Activated CD8-positive, alpha-beta T cell treated with anti-CD3 and anti-CD28 coated beads for 36 hours (primary cell): ENCODE results near the gene ITGA6. TPM values are rescaled to one million over a fixed set of nuclear protein-coding genes. Genes with fewer than 3 reads are reported as not detected.
"Not testable (repeated sequence)": the region's sequence is repeated elsewhere in the genome, so short reads cannot be mapped to it uniquely, and the experiment has no call there.

Source experiments
- ATAC-seq: fragments of 200-7000 bp; cut with Tn5 transposase; one replicate; pipeline ENCODE4 v1.10.0; 2021; ENCODE audit warnings: mild to moderate bottlenecking, moderate library complexity
- CTCF ChIA-PET: fragments of 350-600 bp; sonication (Branson Sonifier 250); formaldehyde crosslinking; loops from one replicate; lab custom pipeline; 2021; ENCODE audit warnings: antibody characterized with exemption; lab: Charles Lee
- POLR2A ChIA-PET: fragments of 350-600 bp; sonication (Branson Sonifier 250); formaldehyde crosslinking; loops from one replicate; lab custom pipeline; 2021; ENCODE audit warnings: antibody characterized with exemption; lab: Charles Lee
- DNase-seq: peaks from one replicate; pipeline ENCODE4 v3.0.0-alpha.2; 2020
- H3K27ac Mint-ChIP-seq: one replicate; pipeline ENCODE4 v1.8.0; 2021; ENCODE audit warnings: mild to moderate bottlenecking, mixed read lengths
- H3K27me3 Mint-ChIP-seq: one replicate; pipeline ENCODE4 v1.8.0; 2021; ENCODE audit warnings: mixed read lengths
- H3K36me3 Mint-ChIP-seq: one replicate; pipeline ENCODE4 v1.8.0; 2021; ENCODE audit warnings: low read depth, mixed read lengths
- H3K4me1 Mint-ChIP-seq: one replicate; pipeline ENCODE4 v1.8.0; 2021; ENCODE audit warnings: low read depth, mixed read lengths
- H3K4me3 Mint-ChIP-seq: one replicate; pipeline ENCODE4 v1.8.0; 2021; ENCODE audit warnings: mild to moderate bottlenecking, moderate library complexity, mixed read lengths
- H3K9me3 Mint-ChIP-seq: one replicate; pipeline ENCODE4 v1.8.0; 2021; ENCODE audit warnings: mixed read lengths
- CTCF ChIP-seq: fragments of 200-600 bp; IDR thresholded peaks from one replicate; pipeline ENCODE4 v1.8.0; 2022; ENCODE audit warnings: antibody characterized with exemption, mild to moderate bottlenecking
- intact Hi-C: fragments of 100-400 bp; cut with micrococcal nuclease; formaldehyde crosslinking; loops from one replicate; pipeline ENCODE4 v1.10.0; 2022
- total RNA-seq, 2 experiments: library from RNA; stranded (reverse); gene quantifications; one replicate each; pipeline ENCODE4 v1.2.3, GENCODE V29; 2021

The ITGA6 gene
- total RNA-seq, 2 experiments from 2014 or later, result 7.9 to 8.4 TPM

- Mint-ChIP-seq H3K4me3 (no peak overlapping the region), H3K4me1 (peaks cover 7% of the 10 kb centered on the region), H3K27ac (no peak overlapping the region), H3K27me3 (no peaks in the 10 kb centered on the region), H3K36me3 (peaks cover 19% of the 10 kb centered on the region), H3K9me3 (peaks cover 19% of the 10 kb centered on the region)
- DNase-seq (no peak), ATAC-seq (no peak)
- TF ChIP-seq CTCF, result no peak
- intact Hi-C loops, result no loop called here
- ChIA-PET CTCF (no interaction called here), POLR2A (no interaction called here)
These were observed 91.6 kb downstream of the ITGA6 start for GRCh38 chr2:172518995-172519394.

DNA sequence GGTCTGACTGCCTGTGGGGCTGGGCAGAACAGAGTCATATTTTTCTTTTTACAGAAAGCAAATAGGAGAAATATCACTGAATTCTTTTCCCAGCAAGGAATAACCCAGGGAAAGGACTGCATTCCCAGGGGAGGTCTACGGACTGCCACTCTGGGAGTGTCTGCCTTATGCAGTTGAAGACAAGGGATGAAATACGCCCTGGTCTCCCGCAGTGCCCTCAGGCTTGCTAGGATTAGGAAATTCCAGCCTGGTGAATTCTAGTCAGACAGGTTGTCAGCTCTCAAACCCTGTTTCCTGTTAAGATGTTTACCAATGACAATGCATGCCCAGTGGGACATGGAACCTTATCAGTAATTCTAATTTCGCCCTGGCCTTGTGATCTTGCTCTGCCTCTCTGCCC lies 98.2 kb downstream of the ITGA6 start:
- intact Hi-C loops, result no loop called here
- Mint-ChIP-seq H3K9me3 (peaks cover 35% of the 10 kb centered on the region), H3K4me3 (no peak overlapping the region), H3K27me3 (no peaks in the 10 kb centered on the region), H3K27ac (no peak overlapping the region), H3K4me1 (no peaks in the 10 kb centered on the region), H3K36me3 (peaks cover 34% of the 10 kb centered on the region)
- ATAC-seq (no peak), DNase-seq (no peak)
- ChIA-PET CTCF (no interaction called here), POLR2A (no interaction called here)
- TF ChIP-seq CTCF, result no peak

DNA sequence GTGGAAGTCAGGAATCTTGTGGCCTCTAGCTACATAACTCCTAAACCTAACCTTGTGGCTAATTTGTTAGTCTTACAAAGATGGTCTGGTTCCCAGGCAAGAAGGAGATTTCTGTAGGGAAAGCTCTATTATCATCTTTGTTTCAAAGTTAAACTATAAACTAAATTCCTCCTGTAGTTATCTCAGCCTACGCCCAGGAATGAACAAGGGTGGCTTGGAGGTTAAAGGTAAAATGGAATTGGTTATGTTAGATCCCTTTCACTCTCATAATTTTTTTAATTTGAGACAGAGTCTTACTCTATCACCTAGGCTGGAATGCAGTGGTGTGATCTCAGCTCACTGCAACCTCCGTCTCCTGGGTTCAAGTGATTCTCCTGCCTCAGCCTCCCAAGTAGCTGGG lies 103.9 kb downstream of the ITGA6 start:
- peaks cover 54% of the 10 kb centered on the region for H3K36me3 Mint-ChIP-seq
- DNase-seq (no peak), ATAC-seq (no peak)
- H3K9me3 Mint-ChIP-seq, result peaks cover 40% of the 10 kb centered on the region
- POLR2A ChIA-PET, result interaction anchor here (0.7 kb wide), 1 partner anchor 25 kb away, joined by 3 read pairs; no protein-coding TSS in a partner anchor
- intact Hi-C loops, result no loop called here
- no peak for TF ChIP-seq CTCF
- H3K27me3 Mint-ChIP-seq, result no peaks in the 10 kb centered on the region
- no peak overlapping the region for H3K27ac Mint-ChIP-seq
- H3K4me1 Mint-ChIP-seq, result peaks cover 9% of the 10 kb centered on the region
- CTCF ChIA-PET, result no interaction called here
- no peak overlapping the region for H3K4me3 Mint-ChIP-seq

- Mint-ChIP-seq H3K9me3 (peaks cover 33% of the 10 kb centered on the region), H3K36me3 (peaks cover 58% of the 10 kb centered on the region)
- DNase-seq, POLR2A ChIA-PET, intact Hi-C loops, H3K27me3 Mint-ChIP-seq, H3K27ac Mint-ChIP-seq, H3K4me3 Mint-ChIP-seq, CTCF ChIA-PET, ATAC-seq, H3K4me1 Mint-ChIP-seq: not testable (repeated sequence)
These were observed 105.1 kb downstream of the ITGA6 start for GRCh38 chr2:172532461-172532860.

GRCh38 chr2:172533687-172534086 lies 106.3 kb downstream of the ITGA6 start:
- peaks cover 29% of the 10 kb centered on the region for H3K9me3 Mint-ChIP-seq
- no peak for ATAC-seq
- H3K27ac Mint-ChIP-seq, result no peak overlapping the region
- H3K36me3 Mint-ChIP-seq, result peaks cover 56% of the 10 kb centered on the region
- ChIA-PET POLR2A (no interaction called here), CTCF (no interaction called here)
- peak; percentile 14 for DNase-seq
- H3K4me3 Mint-ChIP-seq, result no peak overlapping the region
- intact Hi-C loops, result no loop called here
- no peak for TF ChIP-seq CTCF
- H3K27me3 Mint-ChIP-seq, result no peaks in the 10 kb centered on the region
- H3K4me1 Mint-ChIP-seq, result peaks cover 9% of the 10 kb centered on the region

DNA sequence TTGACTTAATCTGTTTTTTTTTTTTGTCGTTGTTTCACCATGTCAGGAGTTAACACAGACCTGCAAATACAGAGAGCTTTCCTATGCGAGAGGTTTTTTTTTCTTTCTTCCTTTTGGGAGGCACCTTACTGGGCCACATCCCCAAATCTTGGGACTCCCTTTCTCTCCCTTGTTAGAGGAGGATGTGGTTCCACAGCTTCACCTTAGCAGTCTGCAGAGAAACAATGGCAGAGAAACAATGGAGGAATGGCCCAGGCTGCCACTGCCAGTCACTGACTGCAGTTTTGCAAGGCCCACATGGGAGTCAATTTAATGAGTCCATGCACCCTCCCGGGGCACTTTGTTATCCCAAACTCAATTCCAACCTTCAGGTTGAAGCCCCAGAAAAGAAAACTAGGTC lies 107.7 kb downstream of the ITGA6 start:
- DNase-seq (no peak), ATAC-seq (no peak)
- ChIA-PET POLR2A (no interaction called here), CTCF (no interaction called here)
- Mint-ChIP-seq H3K9me3 (peaks cover 28% of the 10 kb centered on the region), H3K4me3 (no peak overlapping the region), H3K36me3 (peaks cover 49% of the 10 kb centered on the region), H3K27ac (no peak overlapping the region), H3K4me1 (peaks cover 9% of the 10 kb centered on the region), H3K27me3 (no peaks in the 10 kb centered on the region)
- intact Hi-C loops, result no loop called here
- TF ChIP-seq CTCF, result no peak

- H3K4me1 Mint-ChIP-seq, CTCF ChIA-PET, POLR2A ChIA-PET, ATAC-seq, H3K27me3 Mint-ChIP-seq, H3K27ac Mint-ChIP-seq, intact Hi-C loops, DNase-seq, H3K4me3 Mint-ChIP-seq: not testable (repeated sequence)
- Mint-ChIP-seq H3K9me3 (peaks cover 31% of the 10 kb centered on the region), H3K36me3 (peaks cover 40% of the 10 kb centered on the region)
These were observed 110.5 kb downstream of the ITGA6 start for GRCh38 chr2:172537851-172538250.
